ENCODE data around the gene ARHGAP12. TPM values are rescaled to one million over a fixed set of nuclear protein-coding genes. Genes with fewer than 3 reads are reported as not detected.
A peak's percentile ranks its signal among the peaks of the same experiment; 100 is the strongest.

The ARHGAP12 gene
- total and polyA plus RNA-seq, 2 experiments from 2014 or later: 20.1 to 43.3 TPM

GRCh38 chr10:31830887-31831286 is 97.7 kb downstream of the ARHGAP12 start:
- peak; percentile 49 for DNase-seq
- in situ Hi-C loops (cut with MboI): no loop called here
- 23 to 26% methylated on average over 5 of the region's 5 CpGs for WGBS, 2 experiments (ENCODE audit: low coverage in 1 of 2, low lambda C conversion rate in 2 of 2, missing lambda C conversion rate in 2 of 2)
- Histone ChIP-seq H3K27ac (peak overlapping the region; percentile 22), H3K9ac (no peak overlapping the region), H3K4me1 (ENCODE audit: insufficient read depth) (peaks cover 24% of the 10 kb centered on the region), H3K79me2 (ENCODE audit: insufficient read depth) (peaks cover 21% of the 10 kb centered on the region; the same call in 1 of the 2 replicates), H3K36me3 (ENCODE audit: low read depth) (0 out of 2 replicates have a peak, but pooled peaks cover 6% of the 10 kb centered on the region), H3K4me3 (peak overlapping the region; percentile 12; the same call in 1 of the 2 replicates), H3K9me3 (ENCODE audit: low read depth) (no peaks in the 10 kb centered on the region), H3K4me2 (ENCODE audit: unreplicated experiment) (peak overlapping the region; percentile 38), H2AFZ (no peak overlapping the region), H3F3A (ENCODE audit: insufficient read depth) (peaks cover 18% of the 10 kb centered on the region), H4K20me1 (ENCODE audit: insufficient read depth) (no peaks in the 10 kb centered on the region), H3K9me2 (ENCODE audit: insufficient read depth) (no peaks in the 10 kb centered on the region), H3K27me3 (replicated peaks; ENCODE audit: insufficient read depth) (no peaks in the 10 kb centered on the region)
- no peak for TF ChIP-seq EZH2phosphoT487 (IDR thresholded peaks at IDR 0.05; ENCODE audit: insufficient read depth, low read depth)
- TF ChIP-seq EZH2 (IDR thresholded peaks at IDR 0.05; ENCODE audit: insufficient read depth, poor library complexity, severe bottlenecking): no peak

GRCh38 chr10:31829776-31830175 is 98.9 kb downstream of the ARHGAP12 start:
- H3K9me3 ChIP-seq (ENCODE audit: low read depth): no peaks in the 10 kb centered on the region
- TF ChIP-seq EZH2 (IDR thresholded peaks at IDR 0.05; ENCODE audit: insufficient read depth, poor library complexity, severe bottlenecking): no peak
- TF ChIP-seq EZH2phosphoT487 (IDR thresholded peaks at IDR 0.05; ENCODE audit: insufficient read depth, low read depth): no peak
- H2AFZ ChIP-seq: no peak overlapping the region
- peaks cover 15% of the 10 kb centered on the region; the same call in 1 of the 2 replicates for H3K36me3 ChIP-seq (ENCODE audit: low read depth)
- H3K9ac ChIP-seq: no peak overlapping the region
- H3K27ac ChIP-seq: no peak overlapping the region
- no peaks in the 10 kb centered on the region for H4K20me1 ChIP-seq (ENCODE audit: insufficient read depth)
- in situ Hi-C loops (cut with MboI): no loop called here
- WGBS, 2 experiments (ENCODE audit: low coverage in 1 of 2, low lambda C conversion rate in 2 of 2, missing lambda C conversion rate in 2 of 2): 96 to 97% methylated on average over 1 of the region's 1 CpG
- peaks cover 24% of the 10 kb centered on the region for H3K4me1 ChIP-seq (ENCODE audit: insufficient read depth)
- H3K27me3 ChIP-seq (replicated peaks; ENCODE audit: insufficient read depth): no peaks in the 10 kb centered on the region
- no peak for DNase-seq
- peaks cover 21% of the 10 kb centered on the region; the same call in 1 of the 2 replicates for H3K79me2 ChIP-seq (ENCODE audit: insufficient read depth)
- no peak overlapping the region for H3K4me2 ChIP-seq (ENCODE audit: unreplicated experiment)
- no peak overlapping the region for H3K4me3 ChIP-seq
- H3F3A ChIP-seq (ENCODE audit: insufficient read depth): peaks cover 18% of the 10 kb centered on the region
- no peaks in the 10 kb centered on the region for H3K9me2 ChIP-seq (ENCODE audit: insufficient read depth)

GRCh38 chr10:31823358-31823757 is 105.3 kb downstream of the ARHGAP12 start:
- no peaks in the 10 kb centered on the region for H3K27me3 ChIP-seq (replicated peaks; ENCODE audit: insufficient read depth)
- WGBS, 2 experiments (ENCODE audit: low coverage in 1 of 2, low lambda C conversion rate in 2 of 2, missing lambda C conversion rate in 2 of 2): 68 to 71% methylated on average over 4 of the region's 4 CpGs
- H3K9ac ChIP-seq: no peak overlapping the region
- peaks cover 8% of the 10 kb centered on the region; the same call in 1 of the 2 replicates for H3K79me2 ChIP-seq (ENCODE audit: insufficient read depth)
- no peak overlapping the region for H3K4me3 ChIP-seq
- H3K9me2 ChIP-seq (ENCODE audit: insufficient read depth): no peaks in the 10 kb centered on the region
- no peaks in the 10 kb centered on the region for H3K9me3 ChIP-seq (ENCODE audit: low read depth)
- H4K20me1 ChIP-seq (ENCODE audit: insufficient read depth): no peaks in the 10 kb centered on the region
- H3K4me1 ChIP-seq (ENCODE audit: insufficient read depth): peaks cover 43% of the 10 kb centered on the region
- H2AFZ ChIP-seq: no peak overlapping the region
- DNase-seq: no peak
- H3K27ac ChIP-seq: no peak overlapping the region
- H3K36me3 ChIP-seq (ENCODE audit: low read depth): peaks cover 27% of the 10 kb centered on the region; the same call in 1 of the 2 replicates
- in situ Hi-C loops (cut with MboI): loop anchor here (25.0 kb wide), 1 partner anchor 1086 kb away; no protein-coding TSS in a partner anchor
- peaks cover 32% of the 10 kb centered on the region for H3F3A ChIP-seq (ENCODE audit: insufficient read depth)
- no peak for TF ChIP-seq EZH2phosphoT487 (IDR thresholded peaks at IDR 0.05; ENCODE audit: insufficient read depth, low read depth)
- no peak for TF ChIP-seq EZH2 (IDR thresholded peaks at IDR 0.05; ENCODE audit: insufficient read depth, poor library complexity, severe bottlenecking)
- no peak overlapping the region for H3K4me2 ChIP-seq (ENCODE audit: unreplicated experiment)

GRCh38 chr10:31822616-31823318 is 105.9 kb downstream of the ARHGAP12 start:
- Histone ChIP-seq H4K20me1 (ENCODE audit: insufficient read depth) (no peaks in the 10 kb centered on the region), H3K27ac (no peak overlapping the region), H3K27me3 (replicated peaks; ENCODE audit: insufficient read depth) (no peaks in the 10 kb centered on the region), H3K9me3 (ENCODE audit: low read depth) (no peaks in the 10 kb centered on the region), H3K4me2 (ENCODE audit: unreplicated experiment) (no peak overlapping the region), H3K4me1 (ENCODE audit: insufficient read depth) (peaks cover 48% of the 10 kb centered on the region), H3K9ac (no peak overlapping the region), H3K9me2 (ENCODE audit: insufficient read depth) (no peaks in the 10 kb centered on the region), H3F3A (ENCODE audit: insufficient read depth) (peaks cover 38% of the 10 kb centered on the region), H3K4me3 (no peak overlapping the region), H3K79me2 (ENCODE audit: insufficient read depth) (peaks cover 9% of the 10 kb centered on the region; the same call in 1 of the 2 replicates), H3K36me3 (ENCODE audit: low read depth) (peaks cover 27% of the 10 kb centered on the region; the same call in 1 of the 2 replicates), H2AFZ (no peak overlapping the region)
- in situ Hi-C loops (cut with MboI): loop anchor here (25.0 kb wide), 1 partner anchor 1085 kb away; no protein-coding TSS in a partner anchor
- TF ChIP-seq EZH2phosphoT487 (IDR thresholded peaks at IDR 0.05; ENCODE audit: insufficient read depth, low read depth) (no peak), EZH2 (IDR thresholded peaks at IDR 0.05; ENCODE audit: insufficient read depth, poor library complexity, severe bottlenecking) (no peak)
- 38 to 40% methylated on average over 8 of the region's 8 CpGs for WGBS, 2 experiments (ENCODE audit: low coverage in 1 of 2, low lambda C conversion rate in 2 of 2, missing lambda C conversion rate in 2 of 2)
- DNase-seq: no peak
